Measurements from ENCODE around the gene PSME2.
A peak's percentile ranks its signal among the peaks of the same experiment; 100 is the strongest.

Gene PSME2

DNA sequence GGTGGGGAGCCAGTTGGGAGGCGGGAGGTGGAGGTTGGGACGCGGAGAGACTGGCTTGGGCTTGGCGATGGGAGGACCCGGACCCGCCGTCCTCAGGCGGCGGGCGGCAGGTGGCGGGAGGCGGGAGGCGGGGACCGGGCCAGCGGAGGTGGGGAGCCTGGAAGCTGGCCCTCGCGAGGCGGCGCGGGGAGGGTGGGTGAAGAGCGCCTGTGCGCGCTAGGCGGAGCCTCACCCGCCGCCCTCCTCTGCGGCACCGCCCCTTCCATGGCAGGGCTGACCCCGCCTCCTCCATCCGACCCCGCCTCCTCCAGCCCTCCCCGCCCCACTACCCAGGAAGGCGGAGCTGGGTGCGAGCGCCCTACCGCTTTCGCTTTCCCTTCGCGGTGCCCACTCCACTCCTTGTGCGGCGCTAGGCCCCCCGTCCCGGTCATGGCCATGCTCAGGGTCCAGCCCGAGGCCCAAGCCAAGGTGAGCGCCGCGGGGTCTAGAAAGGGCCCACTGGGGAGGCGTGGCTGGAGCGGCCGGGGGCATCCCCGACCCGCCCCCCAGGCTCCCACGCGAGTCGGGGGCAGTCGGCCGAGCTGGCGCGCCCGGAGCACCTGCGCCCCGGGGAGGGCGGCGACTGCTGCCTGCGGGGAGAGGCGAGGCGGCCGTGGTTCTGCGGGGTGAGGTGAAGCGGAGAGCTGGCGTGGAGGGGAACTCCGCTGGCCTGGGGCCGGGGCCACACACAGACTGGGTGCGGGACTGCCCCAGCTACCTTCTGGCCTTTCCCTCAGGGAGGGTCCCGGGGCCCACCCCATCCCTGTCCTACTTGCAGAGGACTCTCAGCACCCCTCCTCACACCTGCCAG, 10.4 kb downstream of the PSME2 start, which contains the start of gene PSME1:
PSME1 (plus strand) TSS at position 361 of the 850 bp plus-strand sequence; CDS start at position 430, 69 bp downstream.
- peak within 1 kb of the TSS; percentile 86 for H3K27ac ChIP-seq
- TF ChIP-seq, protein P1, sequence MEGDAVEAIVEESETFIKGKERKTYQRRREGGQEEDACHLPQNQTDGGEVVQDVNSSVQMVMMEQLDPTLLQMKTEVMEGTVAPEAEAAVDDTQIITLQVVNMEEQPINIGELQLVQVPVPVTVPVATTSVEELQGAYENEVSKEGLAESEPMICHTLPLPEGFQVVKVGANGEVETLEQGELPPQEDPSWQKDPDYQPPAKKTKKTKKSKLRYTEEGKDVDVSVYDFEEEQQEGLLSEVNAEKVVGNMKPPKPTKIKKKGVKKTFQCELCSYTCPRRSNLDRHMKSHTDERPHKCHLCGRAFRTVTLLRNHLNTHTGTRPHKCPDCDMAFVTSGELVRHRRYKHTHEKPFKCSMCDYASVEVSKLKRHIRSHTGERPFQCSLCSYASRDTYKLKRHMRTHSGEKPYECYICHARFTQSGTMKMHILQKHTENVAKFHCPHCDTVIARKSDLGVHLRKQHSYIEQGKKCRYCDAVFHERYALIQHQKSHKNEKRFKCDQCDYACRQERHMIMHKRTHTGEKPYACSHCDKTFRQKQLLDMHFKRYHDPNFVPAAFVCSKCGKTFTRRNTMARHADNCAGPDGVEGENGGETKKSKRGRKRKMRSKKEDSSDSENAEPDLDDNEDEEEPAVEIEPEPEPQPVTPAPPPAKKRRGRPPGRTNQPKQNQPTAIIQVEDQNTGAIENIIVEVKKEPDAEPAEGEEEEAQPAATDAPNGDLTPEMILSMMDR (conservative IDR thresholded peaks at IDR 0.05) = no peak

DNA sequence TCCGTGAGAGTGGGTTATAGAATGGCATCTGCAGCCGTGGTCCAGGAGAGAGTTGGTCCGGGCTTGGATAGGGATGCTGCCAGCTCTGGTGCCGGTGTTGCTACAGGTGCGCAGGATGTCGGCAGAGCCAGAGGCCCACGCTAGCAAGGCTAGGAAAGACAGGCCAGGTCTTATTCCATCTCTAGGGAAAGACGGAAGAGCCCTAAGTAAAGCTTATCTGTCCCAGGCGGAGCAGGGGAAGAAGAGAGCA, 10.9 kb downstream of the PSME2 start:
- peak overlapping the region; percentile 86 for H3K27ac ChIP-seq
- TF ChIP-seq, protein P1 (conservative IDR thresholded peaks at IDR 0.05) = no peak

DNA sequence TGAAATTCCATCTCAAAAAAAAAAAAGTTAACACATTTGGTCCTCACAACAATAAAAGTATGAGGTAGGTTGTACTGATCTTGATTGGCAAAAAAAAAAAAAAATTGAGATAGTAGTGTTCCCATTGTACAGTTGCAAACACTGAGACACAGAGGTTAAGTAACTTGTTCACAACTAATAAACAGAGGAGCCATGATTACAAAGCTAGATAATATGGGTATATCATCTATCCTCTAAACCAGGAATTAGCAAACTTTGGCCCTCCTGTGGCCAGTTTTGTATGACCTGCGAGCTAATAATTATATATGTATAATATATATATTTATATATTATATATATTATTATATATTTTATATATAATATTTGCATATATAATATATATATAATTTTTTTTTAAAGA, 12.7 kb downstream of the PSME2 start:
- no peak overlapping the region for H3K27ac ChIP-seq
- TF ChIP-seq, protein P1 (conservative IDR thresholded peaks at IDR 0.05) = no peak

DNA sequence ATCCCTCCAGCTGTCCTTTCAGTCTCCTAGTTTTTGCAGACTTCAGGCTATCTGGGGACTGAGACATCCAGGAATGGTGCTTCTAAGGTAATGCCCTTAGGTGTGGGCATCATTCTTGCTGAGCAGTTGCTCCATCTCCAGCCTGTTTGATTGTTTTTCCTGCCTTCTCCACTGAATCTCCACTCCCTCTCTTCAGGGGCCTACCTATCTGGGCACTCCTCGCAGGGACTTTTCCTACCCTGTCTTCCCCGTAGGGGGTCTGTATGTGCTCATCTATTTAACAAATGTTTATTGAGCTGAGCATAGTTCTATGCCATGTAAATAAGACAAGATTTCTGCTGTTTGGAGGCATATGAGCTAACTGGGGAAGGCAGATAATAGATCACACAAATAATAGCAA, 13.4 kb downstream of the PSME2 start:
- TF ChIP-seq, protein P1 (conservative IDR thresholded peaks at IDR 0.05) = no peak
- H3K27ac ChIP-seq = peak overlapping the region; percentile 63

DNA sequence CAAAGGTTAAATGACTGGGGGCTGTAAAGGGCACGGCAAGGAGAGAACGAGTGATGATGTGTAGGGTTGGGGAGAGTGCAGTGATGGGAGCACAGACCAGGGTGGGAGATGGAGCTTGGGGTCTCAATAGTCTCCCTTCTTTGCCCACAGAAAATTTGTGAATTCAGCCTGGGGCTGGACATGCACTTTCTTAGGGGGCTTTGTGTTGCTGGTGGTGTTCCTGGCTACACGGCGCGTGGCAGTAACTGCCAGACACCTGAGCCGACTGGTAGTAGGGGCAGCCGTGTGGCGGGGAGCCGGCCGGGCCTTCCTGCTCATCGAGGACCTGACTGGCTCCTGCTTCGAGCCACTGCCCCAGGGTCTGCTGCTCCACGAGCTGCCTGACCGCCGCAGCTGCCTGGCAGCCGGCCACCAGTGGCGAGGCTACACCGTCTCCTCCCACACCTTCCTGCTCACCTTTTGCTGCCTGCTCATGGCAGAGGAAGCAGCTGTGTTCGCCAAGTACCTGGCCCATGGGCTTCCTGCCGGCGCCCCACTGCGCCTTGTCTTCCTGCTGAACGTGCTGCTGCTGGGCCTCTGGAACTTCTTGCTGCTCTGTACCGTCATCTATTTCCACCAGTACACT, 14.2 kb downstream of the PSME2 start:
- H3K27ac ChIP-seq = peak overlapping the region; percentile 63
- TF ChIP-seq, protein P1 (conservative IDR thresholded peaks at IDR 0.05) = no peak

DNA sequence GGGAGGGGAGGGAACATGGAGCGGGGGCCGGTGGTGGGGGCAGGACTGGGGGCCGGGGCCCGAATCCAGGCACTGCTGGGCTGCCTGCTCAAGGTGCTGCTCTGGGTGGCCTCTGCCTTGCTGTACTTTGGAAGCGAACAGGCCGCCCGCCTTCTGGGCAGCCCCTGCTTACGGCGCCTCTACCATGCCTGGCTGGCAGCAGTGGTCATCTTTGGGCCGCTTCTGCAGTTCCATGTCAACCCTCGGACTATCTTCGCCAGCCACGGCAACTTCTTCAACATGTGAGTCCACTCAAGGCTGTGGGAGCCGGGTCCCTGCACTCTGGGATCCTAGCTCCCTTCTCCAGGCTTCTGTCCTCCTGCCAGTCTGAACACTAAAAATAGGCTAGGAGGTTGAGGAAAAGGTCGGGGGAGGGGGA, 14.9 kb downstream of the PSME2 start:
- H3K27ac ChIP-seq = peak overlapping the region; percentile 63

More for the DNA sequence above, 14.9 kb downstream of the PSME2 start:
- TF ChIP-seq, protein P1 (conservative IDR thresholded peaks at IDR 0.05) = no peak
